IMR-90 (cell line): ENCODE results near the gene RAPGEF1. TPM values are rescaled to one million over a fixed set of nuclear protein-coding genes. Genes with fewer than 3 reads are reported as not detected.

Experiments used
- ATAC-seq: fragments of 200-7000 bp; cut with Tn5 transposase; 2 replicates; pipeline ENCODE4 v1.9.1; 2020; ENCODE audit warnings: low read depth, mild to moderate bottlenecking, moderate library complexity
- BruUV-seq: library from RNA; stranded (reverse); fragments of 400-500 nt; replicated peaks from 2 replicates; lab custom pipeline; 2021; lab: Mats Ljungman, UMichigan
- CTCF ChIA-PET: fragments of 300-600 bp; formaldehyde crosslinking; extraction: SDS; loops from one replicate; lab custom pipeline; 2021; ENCODE audit warnings: antibody characterized with exemption; lab: Yijun Ruan, JAX
- POLR2A ChIA-PET: fragments of 300-600 bp; sonication (Branson Sonifier 250); formaldehyde crosslinking; loops from one replicate; lab custom pipeline; 2022; ENCODE audit warnings: antibody characterized with exemption; ENCODE audit not compliant: unreplicated experiment; lab: Charles Lee
- DNase-seq: peaks from one replicate; pipeline ENCODE4 v3.0.0; 2013
- H2AFZ ChIP-seq: replicated peaks from 2 replicates; pipeline ENCODE3; 2013; ENCODE audit warnings: low read length, mild to moderate bottlenecking; ENCODE audit not compliant: poor library complexity
- H2AK5ac ChIP-seq: 2 replicates; pipeline ENCODE4 v1.6.1; 2013; ENCODE audit warnings: low read depth, low read length, inconsistent platforms
- H2AK9ac ChIP-seq: replicated peaks from 2 replicates; pipeline ENCODE3; 2013; ENCODE audit warnings: mild to moderate bottlenecking, low read depth, low read length, moderate library complexity; ENCODE audit not compliant: poor library complexity
- H2BK120ac ChIP-seq: 2 replicates; pipeline ENCODE4 v1.6.1; 2013; ENCODE audit warnings: low read depth, low read length, inconsistent platforms
- H2BK15ac ChIP-seq: 3 replicates; pipeline ENCODE4 v1.6.1; 2013; ENCODE audit warnings: low read depth, low read length, inconsistent platforms
- H2BK20ac ChIP-seq: 2 replicates; pipeline ENCODE4 v1.6.1; 2013; ENCODE audit warnings: low read depth, mild to moderate bottlenecking, inconsistent platforms, low read length, moderate library complexity
- H2BK5ac ChIP-seq: 2 replicates; pipeline ENCODE4 v1.6.1; 2013; ENCODE audit warnings: mild to moderate bottlenecking, low read depth, low read length, inconsistent platforms; ENCODE audit not compliant: poor library complexity, severe bottlenecking
- H3K14ac ChIP-seq: replicated peaks from 2 replicates; pipeline ENCODE4 v1.6.1; 2013; ENCODE audit warnings: low read depth, low read length, inconsistent platforms
- H3K18ac ChIP-seq: 2 replicates; pipeline ENCODE4 v1.6.1; 2013; ENCODE audit warnings: low read depth, low read length, control low read depth
- H3K23ac ChIP-seq: 2 replicates; pipeline ENCODE4 v1.6.1; 2013; ENCODE audit warnings: low read depth, low read length, inconsistent platforms
- H3K27ac ChIP-seq: 2 replicates; pipeline ENCODE4 v1.5.1; 2013; ENCODE audit warnings: mild to moderate bottlenecking, control low read depth, low read length; ENCODE audit not compliant: insufficient read depth
- H3K27me3 ChIP-seq: 2 replicates; pipeline ENCODE4 v1.6.1; 2013; ENCODE audit warnings: low read length; ENCODE audit not compliant: control insufficient read depth, insufficient read depth
- H3K36me3 ChIP-seq: 2 replicates; pipeline ENCODE4 v1.6.1; 2013; ENCODE audit warnings: low read length, mixed read lengths; ENCODE audit not compliant: control insufficient read depth, insufficient read depth
- H3K4ac ChIP-seq: 2 replicates; pipeline ENCODE4 v1.6.1; 2013; ENCODE audit warnings: low read depth, low read length, inconsistent platforms
- H3K4me1 ChIP-seq: 2 replicates; pipeline ENCODE4 v1.6.1; 2013; ENCODE audit warnings: low read length, mixed read lengths; ENCODE audit not compliant: control insufficient read depth, insufficient read depth
- H3K4me2 ChIP-seq: 2 replicates; pipeline ENCODE4 v1.6.1; 2013; ENCODE audit warnings: low read depth, mild to moderate bottlenecking, control low read depth, low read length, moderate library complexity
- H3K4me3 ChIP-seq: 2 replicates; pipeline ENCODE4 v1.5.1; 2013; ENCODE audit warnings: low read depth, mild to moderate bottlenecking, control low read depth, low read length, moderate library complexity; ENCODE audit not compliant: insufficient read depth
- H3K56ac ChIP-seq: 2 replicates; pipeline ENCODE4 v1.6.1; 2013; ENCODE audit warnings: low read length, inconsistent platforms; ENCODE audit not compliant: insufficient read depth; ENCODE audit errors: extremely low read depth
- H3K79me1 ChIP-seq, 2 experiments: 2 replicates each; pipeline ENCODE4 v1.6.1; 2013; ENCODE audit warnings: low read length in 2 of 2, inconsistent platforms in 1 of 2, low read depth in 1 of 2
- H3K9ac ChIP-seq: 2 replicates; pipeline ENCODE4 v1.6.1; 2013; ENCODE audit warnings: low read depth, low read length, control low read depth
- H3K9me1 ChIP-seq: 2 replicates; pipeline ENCODE4 v1.6.1; 2013; ENCODE audit warnings: low read length, inconsistent platforms; ENCODE audit not compliant: insufficient read depth
- H3K9me3 ChIP-seq: 2 replicates; pipeline ENCODE4 v1.6.1; 2013; ENCODE audit warnings: low read length; ENCODE audit not compliant: control insufficient read depth, insufficient read depth
- H4K20me1 ChIP-seq: 2 replicates; pipeline ENCODE4 v1.6.1; 2013; ENCODE audit warnings: low read length, inconsistent platforms; ENCODE audit not compliant: insufficient read depth
- H4K5ac ChIP-seq: 2 replicates; pipeline ENCODE4 v1.6.1; 2013; ENCODE audit warnings: mild to moderate bottlenecking, low read depth, low read length, control low read depth
- H4K8ac ChIP-seq, 2 experiments: 2 replicates each; pipeline ENCODE4 v1.6.1; 2013; ENCODE audit warnings: low read depth in 2 of 2, low read length in 2 of 2, control low read depth in 1 of 2, inconsistent platforms in 1 of 2
- H4K91ac ChIP-seq: 2 replicates; pipeline ENCODE4 v1.6.1; 2013; ENCODE audit warnings: low read depth, low read length, inconsistent platforms; ENCODE audit not compliant: insufficient read depth
- RCOR1 ChIP-seq: IDR thresholded peaks from 2 replicates; pipeline ENCODE4 v1.6.1; 2012; ENCODE audit warnings: mild to moderate bottlenecking, low read length, improper control_type of control experiment; ENCODE audit not compliant: insufficient replicate concordance
- WGBS, 2 experiments: methylation state at CpG; one replicate each; pipeline versions ENCODE4 v1.1.5 to v1.1.7; 2013; ENCODE audit warnings: missing lambda C conversion rate in 2 of 2; ENCODE audit not compliant: insufficient read length in 1 of 2; ENCODE audit errors: extremely low coverage in 2 of 2; 5-methylcytosine and 5-hydroxymethylcytosine counted together
- dilution Hi-C: fragments of 300-500 bp; cut with HindIII; formaldehyde crosslinking; loops from one replicate; pipeline ENCODE4 v1.14.3; 2018; ENCODE audit warnings: low sequenced_read_pairs; ENCODE audit not compliant: unreplicated experiment
- in situ Hi-C: fragments of 300-500 bp; cut with MboI; formaldehyde crosslinking; loops from 3 replicates; pipeline ENCODE4 v1.14.3; 2019; ENCODE audit warnings: low sequenced_read_pairs, inconsistent platforms, mixed read lengths
- intact Hi-C: fragments of 100-400 bp; cut with micrococcal nuclease; formaldehyde crosslinking; loops from 2 replicates; pipeline ENCODE4 v1.10.0; 2022
- polyA plus RNA-seq, 3 experiments: library from polyadenylated mRNA; depleted of rRNA; stranded (reverse); fragments of >200 nt; gene quantifications; 2 replicates each; pipeline ENCODE4 v1.2.3, GENCODE V29; 2012; ENCODE audit warnings: low replicate concordance in 1 of 3
- total RNA-seq: library from RNA; depleted of rRNA; stranded (reverse); fragments of >200 nt; gene quantifications from 2 replicates; pipeline ENCODE4 v1.2.3, GENCODE V29; 2012

Gene RAPGEF1
- total and polyA plus RNA-seq, 2 of the 4 experiments (the other 2 are of a cell fraction), result 13.1 to 22.3 TPM

DNA sequence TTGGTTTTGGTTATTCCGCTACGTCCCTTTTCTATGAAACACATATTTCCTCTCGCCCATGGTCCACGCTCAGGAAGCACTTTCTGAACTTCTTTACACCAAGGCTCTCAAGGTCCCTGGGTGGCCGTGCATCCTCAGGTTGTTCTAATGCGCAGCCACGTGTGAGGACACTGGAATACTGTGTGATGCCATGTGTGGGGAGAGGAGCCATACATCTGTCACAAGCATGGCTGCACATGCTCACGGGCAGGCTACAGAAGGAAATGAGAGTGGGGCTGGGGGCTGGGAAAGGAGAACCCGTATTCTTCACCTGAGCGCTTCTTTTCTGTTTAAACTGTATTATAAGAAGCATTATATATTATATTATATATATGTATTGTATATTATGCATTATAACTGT is 157.8 kb downstream of the RAPGEF1 start:
- DNase-seq (no peak), ATAC-seq (no peak)
- WGBS, 2 experiments, result 90% methylated on average over 2 of the region's 10 CpGs; no CpG with 5 or more reads in 1 of the 2 experiments
- H3K4me2 ChIP-seq, result no peak overlapping the region
- H4K5ac ChIP-seq, result no peak overlapping the region
- no peak overlapping the region for H3K4me3 ChIP-seq
- no peak overlapping the region for H2AK9ac ChIP-seq
- H3K36me3 ChIP-seq, result peaks cover 58% of the 10 kb centered on the region
- intact Hi-C loops, result no loop called here
- in situ Hi-C loops, result loop anchor here (25.0 kb wide), 1 partner anchor 680 kb away; no protein-coding TSS in a partner anchor
- no peak overlapping the region for H3K27ac ChIP-seq
- H3K14ac ChIP-seq, result no peak overlapping the region
- CTCF ChIA-PET, result no interaction called here
- H2BK5ac ChIP-seq, result no peak overlapping the region
- BruUV-seq, result no TSS peak
- no peaks in the 10 kb centered on the region for H3K9me1 ChIP-seq
- no peak overlapping the region for H3K4ac ChIP-seq
- no peak overlapping the region for H3K56ac ChIP-seq
- dilution Hi-C loops, result no loop called here
- H2AFZ ChIP-seq, result no peak overlapping the region
- H4K20me1 ChIP-seq, result no peaks in the 10 kb centered on the region
- no peaks in the 10 kb centered on the region for H3K9me3 ChIP-seq
- H2BK120ac ChIP-seq, result no peak overlapping the region
- H3K23ac ChIP-seq, result no peak overlapping the region
- POLR2A ChIA-PET, result no interaction called here
- H3K9ac ChIP-seq, result no peak overlapping the region
- no peak for TF ChIP-seq RCOR1
- H2BK20ac ChIP-seq, result no peak overlapping the region
- no peak overlapping the region for H3K18ac ChIP-seq
- H2BK15ac ChIP-seq, result no peak overlapping the region
- H3K27me3 ChIP-seq, result no peaks in the 10 kb centered on the region
- no peaks in the 10 kb centered on the region for H3K4me1 ChIP-seq
- H4K91ac ChIP-seq, result no peak overlapping the region
- H4K8ac ChIP-seq, result no peak overlapping the region
- no peak overlapping the region for H2AK5ac ChIP-seq
- H3K79me1 ChIP-seq, result no peaks in the 10 kb centered on the region
